ENCODE results near the gene XPNPEP2.
"Not testable (repeated sequence)": the region's sequence is repeated elsewhere in the genome, so short reads cannot be mapped to it uniquely, and the experiment has no call there.

The XPNPEP2 gene

DNA sequence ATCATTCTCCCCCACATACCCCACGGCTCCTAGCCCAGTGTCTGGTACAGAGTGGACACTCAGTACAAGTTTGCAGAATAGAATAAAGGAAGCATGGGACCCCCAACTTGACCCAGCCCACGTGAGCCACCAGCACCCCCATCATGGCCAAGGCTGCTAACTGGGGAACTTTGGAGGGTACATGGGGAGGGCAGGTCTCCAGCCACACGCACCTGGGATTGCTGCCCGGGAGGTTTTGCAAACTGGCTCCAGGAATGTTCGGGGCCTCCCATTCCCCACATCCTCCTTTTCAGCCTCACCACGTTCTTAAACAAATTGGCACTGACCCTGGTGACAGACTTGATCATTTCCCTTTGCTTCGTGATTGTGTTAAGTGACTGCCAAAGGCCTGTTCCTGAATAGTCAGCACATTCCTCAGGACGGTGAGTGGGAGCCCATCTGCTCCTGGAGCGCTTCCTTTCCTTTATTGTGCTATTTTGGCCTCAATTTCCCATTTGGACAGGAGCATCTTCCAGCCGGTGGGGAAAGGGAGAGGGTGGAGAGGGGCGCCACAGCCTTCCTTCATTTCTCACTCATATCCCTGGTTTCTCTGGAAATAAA, 18.7 kb upstream of the XPNPEP2 start:
- DNase-seq: no peak

DNA sequence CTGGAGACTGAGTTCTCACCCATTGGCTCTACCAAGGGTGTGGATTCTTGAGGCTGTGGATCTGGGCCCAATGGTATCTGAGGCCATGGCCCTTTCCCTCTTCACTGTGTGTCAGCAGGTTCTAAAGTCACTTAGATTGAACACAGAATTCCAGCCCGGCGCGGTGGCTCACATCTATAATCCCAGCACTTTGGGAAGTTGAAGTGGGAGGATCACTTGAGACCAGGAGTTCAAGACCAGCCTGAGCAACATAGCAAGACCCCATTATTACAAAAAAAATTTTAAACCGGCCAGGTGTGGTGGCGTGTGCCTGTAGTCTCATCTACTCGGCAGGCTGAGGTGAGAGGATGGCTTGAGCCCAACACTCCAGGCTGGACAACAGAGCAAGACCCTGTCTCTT, 18.0 kb upstream of the XPNPEP2 start:
- no peak for DNase-seq

DNA sequence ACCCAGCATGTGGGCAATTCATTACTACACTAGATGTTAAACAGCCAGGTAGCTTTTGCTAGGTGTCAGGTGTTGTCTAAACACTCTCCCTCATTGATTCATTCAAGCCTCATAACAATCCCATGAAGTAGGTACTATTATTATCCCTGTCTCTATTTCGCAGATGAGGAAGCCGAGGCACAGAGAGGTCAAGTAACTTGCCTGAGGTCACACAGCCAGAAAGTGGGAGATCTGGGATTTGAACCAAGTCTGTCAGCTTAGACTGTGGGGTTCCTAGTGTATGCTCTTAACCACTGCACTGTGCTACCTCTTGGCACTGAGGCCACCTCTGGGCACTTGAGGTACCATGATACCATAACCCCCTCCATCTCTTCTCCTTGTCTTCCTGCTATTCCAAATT, 17.4 kb upstream of the XPNPEP2 start:
- no peak for DNase-seq

DNA sequence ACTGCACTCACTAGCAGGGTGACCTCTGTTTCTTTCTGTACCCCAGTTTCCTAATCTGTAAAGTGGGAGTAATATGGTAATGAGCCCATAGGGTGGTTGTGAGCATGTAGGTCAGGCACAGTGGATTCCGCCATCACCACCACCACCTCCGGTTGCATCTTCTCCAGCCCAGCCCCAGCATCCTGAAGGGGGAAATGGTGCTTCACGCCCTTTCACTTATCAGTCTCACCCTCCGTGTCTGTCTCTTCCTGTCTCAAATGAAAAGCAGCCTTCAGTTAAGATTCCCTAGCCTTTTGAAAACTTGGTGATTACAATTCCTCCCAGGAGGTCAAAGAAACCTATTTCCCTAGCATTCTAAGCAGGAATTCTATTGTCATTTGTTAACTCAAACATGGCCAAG, 16.9 kb upstream of the XPNPEP2 start:
- DNase-seq: no peak

DNA sequence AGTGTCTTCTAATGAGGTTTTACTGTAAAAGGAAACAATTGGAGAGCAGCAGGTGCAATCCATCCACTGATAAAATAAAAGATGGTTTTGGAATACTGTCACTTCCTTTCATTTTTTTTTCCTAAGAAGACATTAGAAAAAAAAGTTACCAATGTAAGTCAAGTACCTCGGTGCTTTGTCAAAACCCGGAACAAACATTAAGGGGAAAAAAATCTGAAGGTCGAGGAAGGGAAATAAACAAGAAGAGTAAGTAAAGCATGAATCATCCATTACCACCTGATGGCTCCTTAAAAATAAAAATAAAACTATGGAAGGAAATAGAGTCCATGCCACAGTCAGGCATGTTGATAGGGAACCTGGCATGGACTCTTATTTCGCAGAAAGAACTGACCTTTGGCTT, 15.3 kb upstream of the XPNPEP2 start:
- DNase-seq: no peak

DNA sequence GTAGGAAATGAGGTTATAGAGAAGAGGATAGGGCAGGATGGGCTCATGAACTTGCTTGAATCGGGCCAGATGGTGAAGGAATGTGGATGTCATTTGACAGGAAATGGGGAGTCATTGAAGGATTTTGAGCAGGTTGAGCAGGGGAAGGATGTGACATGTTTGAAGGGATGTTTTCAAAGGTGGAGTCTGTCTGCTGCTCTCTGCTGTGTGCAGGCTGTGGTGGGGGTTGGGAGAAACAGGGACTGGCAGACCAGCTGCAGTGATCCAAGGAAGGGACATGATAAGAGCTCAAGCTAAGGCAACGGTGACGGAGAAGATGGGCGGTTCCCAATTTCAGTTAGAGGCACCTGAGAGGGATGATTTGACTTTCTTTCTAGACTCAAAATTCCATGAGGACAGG, 14.0 kb upstream of the XPNPEP2 start:
- no peak for DNase-seq

DNA sequence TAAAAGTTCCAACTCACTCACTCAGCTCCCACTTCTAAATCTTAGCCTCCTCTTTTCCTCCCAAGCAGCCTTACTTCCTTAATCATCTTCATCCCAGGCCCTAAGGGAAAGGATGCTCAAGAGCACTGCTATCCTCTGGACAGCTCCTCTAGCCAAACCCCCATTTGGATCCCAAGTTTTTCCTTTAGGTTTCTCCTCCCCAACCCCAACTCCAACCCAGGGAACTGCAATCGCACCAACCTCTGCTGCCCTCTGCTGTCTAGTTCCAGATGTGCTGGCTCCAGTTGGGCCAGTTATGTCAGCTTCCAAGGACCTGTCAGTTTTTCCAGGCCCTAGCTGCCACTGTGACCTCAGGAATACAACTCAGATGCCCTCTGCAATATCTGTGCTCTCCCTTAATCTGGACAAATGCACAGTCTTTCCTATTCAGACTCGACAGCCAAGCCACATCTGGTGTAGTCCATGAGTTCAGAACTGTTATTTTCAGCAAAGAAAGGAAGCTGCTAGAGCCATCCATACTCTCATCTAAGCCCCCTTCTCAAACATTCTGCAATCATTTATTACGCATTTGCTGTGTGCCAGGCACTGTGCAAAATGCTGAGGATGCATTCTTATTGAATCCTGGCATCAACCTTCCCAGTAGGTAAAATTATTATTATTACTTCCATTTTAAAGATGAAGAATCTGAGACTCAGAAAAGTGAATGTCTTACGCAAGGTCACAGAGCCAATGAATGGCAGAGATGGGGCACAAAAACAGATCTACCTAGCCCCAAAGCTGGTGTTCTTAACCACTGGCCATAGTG, 12.3 kb upstream of the XPNPEP2 start:
- peak; percentile 21 for DNase-seq

DNA sequence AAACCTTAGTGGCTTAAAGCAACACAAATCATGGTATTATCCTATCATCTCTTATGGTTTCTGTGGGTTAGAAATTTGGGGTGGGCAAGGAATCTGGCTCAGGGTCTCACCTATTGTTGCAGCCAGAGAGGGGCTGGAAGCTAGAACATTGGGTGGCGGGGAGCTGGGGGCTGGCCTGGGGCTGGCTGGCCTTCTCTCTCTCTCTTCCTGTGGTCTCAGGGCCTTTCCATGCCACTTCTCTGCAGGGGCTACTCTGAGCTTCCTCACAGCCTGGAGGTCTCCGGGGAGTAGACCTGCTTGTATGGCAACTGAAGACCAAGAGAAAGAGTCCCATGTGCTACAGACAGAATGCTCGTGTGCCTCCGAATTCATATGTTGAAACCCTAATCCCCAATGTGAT, 10.7 kb upstream of the XPNPEP2 start:
- no peak for DNase-seq

DNA sequence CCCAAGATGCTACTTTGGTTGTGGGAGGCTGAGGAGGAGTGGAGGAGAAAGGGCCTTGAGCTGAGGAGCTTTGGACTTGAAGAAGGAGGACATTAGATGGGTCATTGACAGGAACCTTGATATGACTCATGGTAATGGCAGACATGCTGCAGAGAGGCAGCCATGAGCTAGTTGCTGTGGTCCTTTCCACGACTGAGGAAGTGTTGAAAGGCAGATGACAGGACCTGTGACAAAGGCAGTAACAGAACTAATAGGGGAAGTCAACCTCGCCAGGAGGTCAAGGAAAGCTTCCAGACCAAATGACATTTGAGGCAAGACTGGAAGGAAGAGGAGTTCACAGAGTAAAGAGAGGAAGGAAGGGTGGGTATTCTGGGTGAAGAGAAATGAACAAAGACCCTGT, 7.6 kb upstream of the XPNPEP2 start:
- DNase-seq: peak; percentile 75

DNA sequence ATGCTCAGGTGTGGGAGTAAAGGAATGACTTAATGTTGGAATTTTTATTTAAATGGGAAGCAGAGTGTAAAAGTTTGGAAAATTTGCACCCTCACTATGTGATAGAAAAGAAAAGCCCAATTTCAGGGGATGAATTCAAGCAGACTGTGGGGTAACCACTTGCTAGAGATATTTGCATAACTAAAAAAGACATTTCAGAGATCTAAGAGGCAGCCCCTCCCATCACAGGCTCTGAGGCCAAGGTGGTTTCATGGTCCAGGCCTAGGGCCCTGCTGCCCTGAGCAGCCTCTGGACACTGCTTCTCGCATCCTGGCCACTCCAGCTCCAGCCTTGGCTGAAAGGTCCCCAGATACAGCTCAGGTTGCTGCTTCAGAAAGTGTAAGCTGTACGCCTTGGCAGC, 5.9 kb upstream of the XPNPEP2 start:
- no peak for DNase-seq

DNA sequence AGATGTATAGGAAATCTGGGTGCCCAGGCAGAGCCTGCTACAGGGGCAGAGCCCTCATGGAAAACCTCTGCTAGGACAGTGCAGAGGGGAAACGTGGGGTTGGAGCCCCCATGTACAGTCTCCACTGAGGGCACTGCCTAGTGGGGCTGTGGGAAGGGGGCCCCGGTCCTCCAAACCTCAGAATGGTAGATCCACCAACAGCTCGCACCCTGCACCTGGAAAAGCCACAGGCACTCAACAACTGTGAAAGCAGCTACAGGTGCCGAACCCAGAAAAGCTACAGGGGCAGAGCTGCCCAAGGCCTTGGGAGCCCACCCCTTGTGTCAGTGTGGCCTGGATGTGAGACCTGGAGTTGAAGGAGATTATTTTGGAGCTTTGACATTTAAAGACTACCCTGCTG, 5.4 kb upstream of the XPNPEP2 start:
- no peak for DNase-seq

DNA sequence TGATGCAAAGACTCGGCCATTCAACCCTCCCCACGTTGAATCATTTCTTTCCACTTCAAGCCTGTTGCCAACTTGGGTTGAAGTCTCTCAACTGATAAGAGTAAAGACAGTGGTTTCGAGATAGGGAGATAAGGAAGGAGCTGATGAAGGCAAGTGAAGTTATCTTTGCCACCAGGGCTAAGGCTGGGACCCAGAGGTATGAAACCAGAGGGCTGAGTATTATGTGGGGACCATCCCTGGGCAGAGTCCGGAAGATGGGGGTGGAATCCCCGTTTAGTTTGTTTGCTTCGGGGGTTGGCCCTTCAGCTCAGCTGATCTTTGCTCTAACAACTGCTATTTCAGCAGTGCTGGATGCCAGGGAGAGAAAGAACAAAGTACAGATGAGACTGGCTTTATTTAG, 2.3 kb upstream of the XPNPEP2 start:
- no peak for DNase-seq

DNA sequence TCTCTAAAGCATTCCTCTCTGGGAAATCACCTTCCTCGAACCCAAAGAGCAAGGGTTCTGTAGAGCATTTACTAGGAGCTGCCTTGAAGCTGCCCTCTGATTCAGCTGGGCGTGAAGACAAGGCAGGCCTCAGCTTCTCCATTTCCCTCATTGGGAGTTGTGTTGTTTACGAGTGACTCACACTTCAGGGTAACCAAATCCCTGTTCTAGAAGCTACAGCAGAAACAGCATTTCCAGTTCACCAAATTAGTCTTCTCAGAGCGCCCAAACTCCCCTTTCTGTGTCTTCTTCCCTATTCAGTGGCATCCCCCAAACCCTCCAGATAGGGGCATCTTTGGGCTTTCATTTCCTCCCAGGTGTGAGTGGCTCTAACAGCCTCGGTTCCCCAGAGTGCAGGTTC, 863 bp upstream of the XPNPEP2 start:
- peak; percentile 75 for DNase-seq

DNA sequence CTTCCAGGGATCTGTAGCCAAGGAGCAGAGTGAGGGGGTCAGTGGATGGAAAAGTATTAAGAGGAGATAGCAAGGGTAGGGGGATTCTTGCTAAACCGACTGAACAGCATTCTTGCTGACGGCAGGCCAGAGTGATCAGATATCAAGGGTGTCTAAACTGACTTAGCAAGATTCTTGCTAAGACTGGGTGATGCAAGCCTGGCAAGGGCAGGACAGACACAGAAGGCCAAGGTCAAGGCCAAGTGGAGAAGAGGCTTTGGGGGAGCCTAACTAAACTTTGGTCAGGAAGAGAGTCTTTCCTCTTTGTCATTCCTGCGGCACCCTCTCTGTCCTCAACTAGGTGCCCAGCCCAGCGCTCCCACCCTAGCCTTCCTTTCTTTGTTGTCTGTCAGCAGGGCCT, 799 bp downstream of the XPNPEP2 start:
- DNase-seq: no peak

DNA sequence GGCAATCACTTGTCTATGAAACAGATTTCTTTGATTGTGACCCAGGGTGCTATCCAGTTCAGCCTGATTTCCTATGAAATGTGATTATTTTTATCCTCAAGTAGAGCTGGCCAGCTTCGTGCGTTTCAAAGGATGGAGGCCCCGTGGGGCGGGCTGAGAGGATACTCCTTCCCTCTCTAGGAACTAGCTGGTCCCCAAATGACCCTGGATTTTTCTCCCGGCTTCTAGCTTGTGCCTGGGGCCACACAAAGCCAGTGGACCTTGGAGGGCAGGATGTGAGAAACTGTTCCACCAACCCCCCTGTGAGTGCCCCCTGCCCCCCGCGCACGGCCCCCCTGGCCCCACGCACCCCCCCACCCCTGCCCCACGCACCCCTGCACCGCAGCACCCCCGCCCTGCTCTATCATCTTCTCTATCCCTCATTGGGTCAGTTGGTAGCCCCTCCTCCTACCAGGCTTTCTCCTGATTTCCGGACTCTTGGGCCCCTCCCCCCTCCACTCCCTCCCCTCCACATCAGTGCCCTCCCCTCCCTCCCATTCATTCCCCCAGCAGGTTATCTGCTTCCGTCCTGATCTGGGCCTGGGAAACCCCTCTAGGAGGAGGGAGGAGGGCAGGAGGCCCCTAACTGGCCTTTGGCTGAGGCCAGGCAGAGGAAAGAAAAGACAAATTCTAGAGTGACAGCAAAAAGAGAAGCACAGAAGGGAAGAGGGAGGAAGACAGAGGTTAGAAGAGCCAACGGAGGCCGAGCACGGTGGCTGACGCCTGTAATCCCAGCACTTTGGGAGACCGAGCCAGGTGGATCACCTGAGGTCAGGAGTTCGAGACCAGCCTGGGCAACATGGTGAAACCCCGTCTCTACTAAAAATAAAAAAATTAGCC, 3.3 kb downstream of the XPNPEP2 start:
- DNase-seq: no peak

DNA sequence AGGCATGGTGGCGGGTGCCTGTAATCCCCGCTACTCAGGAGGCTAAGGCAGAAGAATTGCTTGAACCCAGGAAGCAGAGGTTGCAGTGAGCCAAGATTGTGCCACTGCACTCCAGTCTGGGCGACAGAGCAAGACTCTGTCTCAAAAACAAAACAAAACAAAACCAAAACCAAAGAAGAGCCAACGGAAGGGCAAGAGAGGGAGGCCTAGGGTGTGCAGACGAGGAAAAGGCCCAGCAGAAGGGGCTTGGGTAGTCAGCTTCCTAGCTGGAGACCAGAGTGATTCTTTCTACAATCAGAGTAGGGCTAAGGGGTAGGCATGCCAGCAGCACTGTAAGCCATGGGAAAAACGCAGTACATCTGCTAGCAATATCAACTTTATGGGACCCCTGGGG, 4.0 kb downstream of the XPNPEP2 start:
- not testable (repeated sequence) for DNase-seq

DNA sequence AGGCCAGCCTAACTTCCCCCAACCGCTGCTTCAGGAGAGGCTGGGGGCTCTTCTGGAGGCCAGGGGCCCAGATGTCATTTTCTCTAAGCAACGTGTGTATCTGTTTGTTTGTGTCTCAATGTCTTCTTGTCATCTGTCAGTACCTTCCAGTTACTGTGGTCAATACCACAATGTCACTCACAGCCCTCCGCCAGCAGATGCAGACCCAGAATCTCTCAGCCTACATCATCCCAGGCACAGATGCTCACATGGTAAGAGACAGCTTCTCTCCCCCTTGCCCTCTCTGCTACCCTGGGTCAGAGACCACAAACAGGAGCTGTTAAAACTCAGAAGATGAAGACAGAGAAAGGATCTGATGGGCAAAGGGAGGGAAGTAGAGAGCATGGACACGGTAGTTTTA, 5.0 kb downstream of the XPNPEP2 start:
- no peak for DNase-seq

DNA sequence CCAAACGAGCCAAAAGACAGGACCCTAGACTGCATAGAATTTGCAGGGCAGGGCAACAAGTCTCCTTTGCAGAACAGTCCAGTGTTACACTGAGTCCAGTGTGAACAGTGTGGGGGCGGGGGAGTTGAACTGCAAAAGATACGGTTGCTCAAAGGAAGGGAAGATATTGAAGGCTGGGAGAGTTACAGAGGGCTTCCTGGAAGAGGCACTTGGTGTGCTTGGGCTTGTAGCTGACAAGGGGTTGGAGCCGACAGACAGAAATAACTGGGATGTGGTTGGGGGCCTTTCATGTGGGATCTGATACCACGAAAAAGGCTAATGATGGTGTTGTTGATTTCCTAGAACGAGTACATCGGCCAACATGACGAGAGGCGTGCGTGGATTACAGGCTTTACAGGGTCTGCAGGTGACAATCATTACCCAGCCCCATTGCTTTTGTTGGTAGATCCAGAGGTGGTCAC, 6.1 kb downstream of the XPNPEP2 start:
- peak; percentile 7 for DNase-seq

DNA sequence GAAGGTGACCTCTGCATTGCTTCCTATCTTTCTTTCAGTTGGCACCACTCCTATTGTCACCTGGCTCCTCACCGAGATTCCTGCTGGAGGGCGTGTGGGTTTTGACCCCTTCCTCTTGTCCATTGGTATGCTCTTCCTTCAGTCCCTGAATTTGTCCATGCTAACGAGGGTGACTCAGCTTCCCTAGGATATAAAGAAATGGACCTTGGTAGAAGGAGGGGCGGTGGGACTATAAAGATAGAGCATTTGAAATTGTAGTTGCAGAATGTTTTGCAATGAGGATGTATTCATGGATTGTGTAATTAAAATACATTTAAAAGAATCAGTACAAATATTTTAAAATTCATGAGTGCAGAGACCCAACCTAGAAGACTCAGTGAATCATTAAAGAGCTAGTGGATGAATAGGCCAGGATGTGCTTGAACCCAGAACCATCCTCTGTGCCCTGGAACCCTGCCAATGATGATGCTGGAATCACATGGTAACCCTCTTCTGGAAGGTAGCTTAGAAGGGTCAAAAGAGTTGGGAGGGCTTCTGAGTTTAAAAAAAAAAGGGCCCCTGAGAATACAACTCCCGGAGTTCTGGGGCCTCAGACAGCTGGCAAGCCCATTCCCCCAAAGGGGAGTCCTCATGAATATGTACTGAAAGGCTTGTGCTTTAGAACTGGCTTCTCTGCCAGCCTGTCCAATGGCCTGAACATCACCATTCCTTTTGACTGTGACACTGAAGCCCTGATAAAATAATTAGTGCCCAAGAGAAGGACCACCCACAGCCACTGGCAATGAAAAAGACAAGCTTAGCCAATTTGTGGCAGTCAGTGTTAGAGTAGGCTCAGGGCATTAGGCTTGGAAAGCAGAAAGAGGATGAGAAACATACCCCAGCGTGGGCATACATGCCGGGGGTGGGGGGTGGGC, 8.0 kb downstream of the XPNPEP2 start:
- DNase-seq: no peak

DNA sequence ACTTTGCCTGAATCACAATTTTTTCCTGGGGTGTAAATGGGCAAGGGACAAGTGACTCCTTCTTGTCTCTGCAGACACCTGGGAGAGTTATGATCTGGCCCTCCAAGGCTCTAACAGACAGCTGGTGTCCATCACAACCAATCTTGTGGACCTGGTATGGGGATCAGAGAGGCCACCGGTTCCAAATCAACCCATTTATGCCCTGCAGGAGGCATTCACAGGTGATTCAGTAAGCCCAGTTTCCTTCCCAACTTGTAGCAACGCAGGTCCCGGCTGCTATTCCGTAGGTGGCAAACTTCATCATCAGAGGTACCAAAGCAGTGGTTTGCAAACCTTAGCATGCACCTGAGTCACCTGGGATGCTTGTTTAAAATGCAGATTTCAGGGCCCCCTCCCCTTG, 8.8 kb downstream of the XPNPEP2 start:
- DNase-seq: no peak

DNA sequence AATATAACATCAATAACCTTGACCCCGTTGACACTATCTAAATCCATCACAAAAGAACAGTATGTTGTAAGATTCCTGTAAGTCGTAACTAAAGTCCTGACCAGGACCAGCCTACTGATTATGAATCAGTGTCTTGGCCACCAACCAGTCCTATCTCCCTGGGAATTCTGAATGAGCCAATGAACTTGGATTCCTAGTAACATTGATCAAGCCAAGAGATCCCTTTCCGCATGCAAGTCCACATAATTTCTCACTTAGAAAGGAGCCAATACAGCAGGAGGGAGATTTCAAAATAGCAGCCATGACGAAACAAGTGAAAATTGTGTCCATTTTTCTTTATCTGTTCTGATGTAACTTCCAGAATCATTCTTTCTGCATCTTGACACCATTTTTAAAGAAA, 9.5 kb downstream of the XPNPEP2 start:
- DNase-seq: peak; percentile 44

DNA sequence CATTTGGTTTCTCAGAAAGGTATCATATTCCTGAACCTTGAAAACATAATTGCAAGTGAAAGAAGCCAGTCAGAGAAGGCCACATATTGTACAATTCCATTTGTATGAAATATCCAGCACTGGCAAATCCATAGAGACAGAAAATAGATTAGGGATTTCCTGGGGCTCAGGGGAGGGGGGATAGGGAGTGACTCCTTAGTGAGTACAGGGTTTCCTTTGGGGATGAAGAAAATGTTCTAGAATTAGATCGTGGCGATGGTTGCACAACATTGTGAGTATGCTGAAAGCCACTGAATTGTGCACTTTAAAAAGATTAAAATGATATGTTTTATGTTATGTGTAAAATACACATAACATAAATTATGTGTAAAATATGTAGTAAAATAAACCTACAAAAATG, 10.3 kb downstream of the XPNPEP2 start:
- DNase-seq: no peak

DNA sequence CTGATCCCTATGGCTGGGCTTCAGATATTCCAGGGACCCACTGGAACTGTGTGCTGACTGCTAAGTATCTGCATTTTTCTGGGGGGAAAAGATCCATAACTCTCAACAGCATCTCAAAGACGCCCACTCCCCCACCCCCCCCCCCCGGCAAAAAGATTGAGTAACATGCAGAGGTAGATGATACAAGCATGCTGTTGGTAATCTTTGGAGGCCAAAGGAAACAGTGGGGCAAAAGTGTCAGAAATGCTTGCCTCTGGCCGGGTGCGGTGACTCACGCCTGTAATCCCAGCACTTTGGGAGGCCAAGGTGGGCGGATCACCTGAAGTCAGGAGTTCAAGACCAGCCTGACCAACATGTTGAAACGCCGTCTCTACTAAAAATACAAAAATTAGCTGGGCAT, 12.2 kb downstream of the XPNPEP2 start:
- DNase-seq: no peak

Data from inflammatory macrophage treated with lipopolysaccharide for 4 hours (primary cell).